GM19035 (cell line): ENCODE data around the gene LMLN.
"Not testable (repeated sequence)": the region's sequence is repeated elsewhere in the genome, so short reads cannot be mapped to it uniquely, and the experiment has no call there.

Experiments used
- ATAC-seq: cut with Tn5 transposase; IDR thresholded peaks from one replicate; pipeline ENCODE4 v1.9.1; 2021; ENCODE audit not compliant: unreplicated experiment

Gene LMLN

DNA sequence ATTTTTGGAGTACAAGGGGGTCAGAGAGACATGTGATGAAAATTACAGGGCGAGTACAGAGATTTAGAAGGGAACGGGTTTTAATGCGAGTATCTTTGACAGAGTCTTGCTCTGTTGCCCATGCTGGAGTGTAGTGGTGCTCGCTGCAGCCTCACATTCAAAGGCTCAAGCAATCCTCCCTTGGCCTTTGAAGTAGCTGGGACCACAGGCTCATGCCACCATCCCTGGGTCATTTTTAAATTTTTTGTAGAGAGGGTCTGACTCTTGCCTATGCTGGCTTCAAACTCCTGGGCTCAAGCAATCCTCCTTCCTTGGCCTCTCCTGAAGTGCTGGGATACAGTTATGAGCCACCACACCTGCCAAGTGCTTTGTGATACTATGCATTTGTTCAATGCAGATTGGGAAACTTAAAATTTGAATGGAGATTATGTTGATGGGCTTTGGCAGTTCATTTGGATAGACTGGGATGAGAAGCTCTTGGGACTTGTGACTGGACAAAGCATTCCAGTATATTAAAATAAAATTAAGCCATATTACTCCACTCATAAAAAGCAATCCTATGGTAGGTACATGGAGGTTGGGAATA lies 4.0 kb upstream of the LMLN start:
- no peak for ATAC-seq

DNA sequence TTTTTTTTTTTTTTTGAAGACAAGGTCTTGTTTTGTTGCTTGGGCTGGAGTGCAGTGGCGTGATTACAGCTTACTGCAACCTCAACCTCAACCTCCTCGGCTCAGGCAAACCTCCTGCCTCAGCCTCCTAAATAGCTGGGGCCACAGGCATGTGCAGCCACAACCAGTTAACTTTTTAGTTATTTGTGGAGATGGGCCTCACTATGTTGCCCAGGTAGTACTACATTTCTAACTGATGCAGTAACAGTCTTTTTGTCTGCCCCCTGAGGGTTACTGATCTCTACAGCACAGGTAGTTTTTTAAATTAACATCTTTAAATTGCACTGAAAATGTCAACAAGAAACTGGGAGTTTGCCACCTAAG lies 3.4 kb upstream of the LMLN start:
- no peak for ATAC-seq

DNA sequence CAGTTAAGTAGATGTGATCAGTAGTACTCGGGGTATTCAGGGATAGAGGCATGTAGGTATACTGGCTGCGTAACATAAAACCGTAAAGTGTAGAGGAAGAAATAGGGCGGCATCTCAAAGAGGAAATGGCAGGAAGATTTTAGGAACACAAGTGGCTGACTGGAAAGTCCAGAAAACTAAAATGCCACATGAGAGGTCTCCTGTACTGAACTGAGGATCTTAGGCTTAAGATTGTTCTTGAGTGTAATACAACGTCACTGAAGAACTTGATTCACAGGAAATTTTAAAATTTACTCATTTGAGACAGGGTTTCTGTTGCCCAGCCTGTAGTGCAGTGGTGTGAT lies 2.3 kb upstream of the LMLN start:
- ATAC-seq: no peak

DNA sequence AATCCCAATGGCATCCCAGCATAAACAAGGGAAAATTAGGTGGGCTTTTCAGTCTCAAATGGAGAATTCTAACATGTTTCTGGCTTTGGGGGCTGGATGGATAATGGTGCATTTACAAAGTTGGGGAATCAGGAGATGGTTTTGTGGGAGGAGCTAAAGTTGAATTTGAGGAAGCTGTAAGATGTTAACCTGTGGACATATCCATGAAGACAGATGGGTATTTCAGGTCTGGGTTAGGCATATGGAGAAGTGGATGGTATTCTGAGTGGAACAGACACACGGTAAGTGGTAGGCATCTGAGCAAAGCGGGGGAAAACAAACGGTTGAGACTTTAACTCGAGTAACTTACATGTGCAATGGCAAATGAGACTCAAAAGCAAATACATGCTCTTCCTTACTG lies 1.7 kb upstream of the LMLN start:
- ATAC-seq: no peak

DNA sequence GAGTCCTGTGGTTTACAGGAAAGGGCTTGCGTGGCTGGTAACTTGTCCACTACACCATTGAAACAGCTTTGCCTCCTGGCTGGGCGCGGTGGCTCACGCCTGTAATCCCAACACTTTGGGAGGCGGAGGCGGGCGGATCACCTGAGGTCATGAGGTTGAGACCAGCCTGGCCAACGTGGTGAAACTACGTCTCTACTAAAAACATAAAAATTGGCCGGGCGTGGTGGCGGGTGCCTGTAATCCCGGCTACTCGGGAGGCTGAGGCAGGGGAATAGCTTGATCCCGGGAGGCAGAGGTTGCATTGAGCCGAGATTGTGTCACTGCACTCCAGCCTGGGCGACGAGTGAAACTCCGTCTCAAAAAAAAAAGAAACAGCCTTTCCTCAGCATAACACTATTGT lies 1.2 kb upstream of the LMLN start:
- not testable (repeated sequence) for ATAC-seq

DNA sequence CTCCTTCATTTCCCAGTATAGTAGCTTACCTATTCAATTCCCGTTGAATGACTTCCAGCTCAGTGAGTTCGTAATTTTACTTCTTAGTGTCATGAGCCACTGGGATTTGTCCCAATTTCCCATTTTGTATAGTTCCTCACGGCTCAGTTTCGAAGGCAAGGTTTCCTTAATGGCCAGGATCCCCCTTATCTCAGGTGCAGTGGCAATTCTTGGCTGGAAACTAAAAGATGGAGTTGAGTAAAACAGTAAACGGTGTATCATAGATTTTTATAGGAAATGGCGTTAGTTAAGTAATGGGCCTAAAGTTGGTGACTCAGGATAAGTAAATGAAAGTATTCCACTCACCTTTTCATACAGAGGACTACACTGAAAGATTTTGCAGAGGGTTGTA lies 522 bp upstream of the LMLN start:
- ATAC-seq: no peak

DNA sequence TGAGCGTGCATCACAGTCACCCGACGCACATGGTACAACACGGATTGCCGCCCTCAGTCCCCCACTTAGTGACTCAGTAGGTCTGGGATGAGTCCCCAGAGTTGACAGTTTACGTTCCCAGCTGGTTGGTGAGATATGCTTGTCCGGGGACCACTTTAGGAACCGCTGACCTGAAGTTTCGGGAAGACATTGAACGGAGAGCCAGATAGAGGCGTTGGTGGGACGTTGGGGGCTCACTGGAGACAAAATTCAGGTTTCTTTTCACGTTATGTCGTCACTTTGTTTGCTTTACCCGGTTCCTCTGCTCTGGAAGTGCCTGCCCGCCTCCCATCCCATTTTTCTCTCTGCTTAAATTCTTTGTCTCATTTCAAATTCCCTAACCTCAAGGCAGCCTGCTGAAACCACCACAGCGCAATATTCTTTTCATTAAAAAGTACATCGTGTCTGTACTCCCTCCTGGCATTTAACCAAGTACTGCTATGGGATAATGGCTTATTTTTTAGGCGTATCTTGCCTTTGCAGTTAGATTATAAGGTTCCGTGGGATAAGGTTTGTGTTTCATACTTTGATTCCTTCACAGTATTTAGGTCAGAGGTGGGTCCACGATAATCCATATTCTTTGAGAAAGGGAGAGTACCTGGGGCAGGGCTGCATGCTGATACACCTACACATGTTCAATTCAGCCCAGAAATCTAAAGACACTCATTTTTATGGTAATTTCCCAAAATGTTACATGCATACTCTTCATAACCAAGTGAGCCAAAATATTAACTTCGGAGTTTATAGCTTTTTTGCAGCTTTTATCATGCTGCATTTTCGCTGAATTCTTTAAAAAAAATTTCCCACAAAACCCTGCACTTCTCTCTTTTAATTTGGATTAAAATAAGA lies 921 bp downstream of the LMLN start:
- ATAC-seq: no peak

DNA sequence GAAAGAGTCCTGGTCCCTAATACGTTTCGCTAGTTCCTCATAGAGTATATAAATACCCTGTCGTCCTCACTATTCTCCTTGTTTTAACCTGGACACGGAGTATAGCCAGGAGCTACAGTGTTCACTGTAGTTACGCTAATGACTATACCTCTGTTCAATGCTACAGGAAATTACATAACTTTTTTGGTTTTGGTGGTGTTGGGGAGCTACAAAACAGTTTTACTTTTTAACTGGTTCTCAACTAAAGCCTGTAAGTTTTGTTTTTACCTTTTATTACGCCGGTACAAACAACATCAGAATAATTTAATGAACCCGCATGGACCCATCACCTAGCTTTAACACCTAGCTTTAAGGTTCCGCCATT lies 1.5 kb downstream of the LMLN start:
- ATAC-seq: no peak

DNA sequence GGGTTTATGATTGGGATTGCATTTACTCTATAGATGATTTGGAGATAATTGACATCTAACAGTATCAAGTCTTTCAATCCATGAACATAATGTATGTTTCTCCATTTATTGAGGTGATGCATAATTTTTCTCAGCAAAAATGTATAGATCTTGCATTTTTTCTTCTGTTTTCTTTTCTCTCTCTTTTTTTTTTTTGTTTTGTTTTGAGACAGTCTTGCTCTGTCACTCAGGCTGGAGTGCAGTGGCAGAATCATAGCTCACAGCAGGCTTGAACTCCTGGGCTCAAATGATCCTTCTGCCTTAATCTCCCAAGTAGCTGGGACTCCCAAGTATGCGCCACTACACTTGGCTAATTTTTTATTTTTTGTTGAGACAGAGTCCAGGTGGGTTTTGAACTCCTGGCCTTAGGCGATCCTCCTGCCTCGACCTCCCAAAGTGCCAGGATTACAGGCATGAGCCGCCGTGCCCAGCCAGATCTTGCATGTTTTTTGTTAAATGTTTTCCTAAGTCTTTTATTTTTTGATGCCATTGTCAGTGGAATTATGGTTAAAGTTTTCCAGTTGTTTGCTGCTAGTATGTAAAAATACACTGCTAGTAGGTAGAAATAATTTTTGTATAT lies 3.1 kb downstream of the LMLN start:
- no peak for ATAC-seq

DNA sequence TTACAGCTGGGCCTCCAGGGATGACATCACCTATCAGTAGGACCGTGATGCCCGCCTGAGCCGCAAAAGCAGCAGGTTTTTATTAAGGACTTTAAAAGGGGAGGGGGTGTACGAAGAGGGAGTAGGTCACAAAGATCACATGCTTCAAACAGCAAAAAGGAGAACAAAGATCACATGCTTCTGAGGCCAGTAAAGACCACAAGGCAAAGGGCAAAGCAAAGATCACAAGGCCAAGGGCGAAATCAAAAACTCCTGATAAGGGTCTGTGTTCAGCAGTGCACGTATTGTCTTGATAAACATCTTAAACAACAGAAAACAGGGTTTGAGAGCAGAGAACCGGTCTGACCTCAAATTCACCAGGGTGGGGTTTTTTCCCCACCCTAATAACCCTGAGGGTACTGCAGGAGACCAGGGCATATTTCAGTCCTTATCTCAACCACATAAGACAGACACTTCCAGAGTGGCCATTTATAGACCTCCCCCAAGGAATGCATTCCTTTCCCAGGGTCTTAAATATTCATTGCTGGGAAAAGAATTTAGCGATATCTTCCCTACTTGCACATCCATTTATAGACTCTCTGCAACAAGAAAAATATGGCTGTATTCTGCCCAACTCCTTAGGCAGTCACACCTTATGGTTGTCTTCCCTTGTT lies 7.4 kb downstream of the LMLN start:
- not testable (repeated sequence) for ATAC-seq

DNA sequence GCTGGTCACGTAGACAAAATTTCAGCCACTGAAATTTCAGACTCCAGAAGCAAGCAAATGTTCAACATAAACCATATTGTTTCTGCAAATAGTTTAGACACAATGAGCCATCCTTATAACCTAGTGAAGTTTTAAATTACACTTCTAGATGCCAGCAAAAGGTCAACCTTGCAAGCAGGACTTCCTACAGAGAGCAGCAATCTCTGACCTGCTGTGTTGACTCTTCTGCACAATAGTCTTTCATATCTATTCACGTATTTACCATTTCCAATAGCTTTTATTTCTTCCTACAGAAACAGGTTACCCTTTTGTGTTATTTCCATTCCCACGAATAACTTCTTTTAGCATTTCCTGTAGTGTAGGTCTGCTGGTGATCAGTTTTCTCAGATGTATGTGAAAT lies 10.6 kb downstream of the LMLN start:
- ATAC-seq: no peak

DNA sequence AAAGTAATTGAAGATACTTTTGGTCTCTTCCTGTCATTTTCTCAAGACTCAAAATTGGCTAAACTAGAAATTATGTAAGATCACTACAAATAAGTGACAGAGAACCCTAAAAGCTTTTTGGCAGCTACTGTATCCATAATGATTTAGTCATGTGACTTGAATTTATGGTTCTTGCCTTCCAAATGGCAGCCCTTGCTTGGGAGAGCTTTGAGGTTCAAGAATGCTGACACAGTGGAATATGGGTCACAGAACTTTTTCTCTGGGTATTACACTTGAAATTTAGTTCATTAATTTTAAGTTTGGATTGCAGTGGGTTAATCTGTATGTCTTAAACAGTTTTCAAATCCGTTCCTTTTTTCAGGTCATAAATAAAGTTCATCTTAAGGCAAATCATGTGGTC lies 14.0 kb downstream of the LMLN start:
- ATAC-seq: no peak

DNA sequence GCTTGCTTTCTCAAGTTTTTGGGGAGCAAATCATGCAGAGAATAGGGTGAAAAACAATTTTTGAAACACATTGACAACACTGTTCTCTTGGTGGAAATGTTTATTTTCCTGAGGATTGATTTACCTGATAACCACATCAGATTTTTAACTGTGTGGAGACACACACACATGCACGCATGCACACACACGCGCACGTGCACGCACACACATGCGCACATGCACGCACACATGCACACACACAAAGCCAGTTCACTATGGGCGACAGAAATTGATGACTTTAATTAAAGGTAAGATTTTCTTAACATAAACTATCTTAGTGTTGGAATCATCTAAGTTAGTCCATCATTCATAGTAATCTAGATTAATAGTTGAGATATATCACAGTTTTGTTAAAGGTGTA lies 15.3 kb downstream of the LMLN start:
- no peak for ATAC-seq

DNA sequence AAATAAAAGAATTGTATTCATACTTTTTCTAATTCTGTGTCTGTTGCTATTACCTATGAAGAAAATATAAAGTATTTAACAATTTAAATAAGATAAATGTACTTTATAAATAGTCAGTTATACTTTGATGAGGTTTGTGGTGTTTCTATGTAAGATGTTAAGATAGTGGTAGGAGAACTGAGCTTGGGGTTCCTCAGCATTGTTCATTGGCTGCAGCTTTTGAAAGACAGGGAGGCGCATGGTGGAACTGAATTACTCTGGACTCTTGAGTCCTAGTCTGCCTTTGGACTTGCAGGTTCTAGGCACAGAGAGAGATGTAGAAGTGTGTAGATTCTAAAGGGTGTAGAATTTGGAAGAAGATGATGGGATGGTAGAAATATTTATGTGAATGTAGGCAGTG lies 23.1 kb downstream of the LMLN start:
- no peak for ATAC-seq

DNA sequence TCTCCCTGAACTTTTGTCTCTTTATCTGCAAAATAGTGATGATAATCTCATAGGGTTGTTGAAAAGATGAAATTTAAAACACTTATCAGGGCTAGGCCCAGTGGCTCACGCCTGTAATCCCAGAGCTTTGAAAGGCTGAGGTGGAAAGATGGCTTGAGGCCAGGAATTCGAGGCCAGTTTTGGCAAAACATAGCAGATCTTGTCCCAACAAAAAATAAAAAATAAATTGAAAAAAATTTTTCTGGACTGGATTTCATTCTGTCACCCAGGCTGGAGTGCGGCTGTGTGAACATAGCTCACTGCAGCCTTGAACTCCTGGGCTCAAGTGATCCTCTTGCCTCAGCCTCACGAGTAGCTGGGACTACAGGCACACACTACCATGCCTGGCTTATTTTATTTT lies 29.6 kb downstream of the LMLN start:
- no peak for ATAC-seq

DNA sequence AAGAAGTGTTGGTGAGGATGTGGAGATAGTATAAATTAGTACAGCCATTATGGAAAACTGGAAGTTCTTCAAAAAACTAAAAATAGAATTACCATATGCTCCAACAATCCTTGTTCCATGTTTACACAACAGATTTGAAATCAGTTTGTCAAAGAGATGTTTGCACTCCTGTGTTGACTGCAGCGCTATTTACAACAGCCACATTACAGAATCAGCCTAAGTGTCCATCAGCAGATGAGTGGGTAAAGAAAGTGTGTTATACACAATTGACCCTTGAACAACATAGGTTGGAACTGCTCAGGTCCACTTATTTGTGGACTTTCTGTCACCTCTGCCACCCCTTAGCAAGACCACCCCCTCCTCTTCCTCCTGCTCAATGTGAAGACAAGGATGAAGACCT lies 34.7 kb downstream of the LMLN start:
- ATAC-seq: no peak

DNA sequence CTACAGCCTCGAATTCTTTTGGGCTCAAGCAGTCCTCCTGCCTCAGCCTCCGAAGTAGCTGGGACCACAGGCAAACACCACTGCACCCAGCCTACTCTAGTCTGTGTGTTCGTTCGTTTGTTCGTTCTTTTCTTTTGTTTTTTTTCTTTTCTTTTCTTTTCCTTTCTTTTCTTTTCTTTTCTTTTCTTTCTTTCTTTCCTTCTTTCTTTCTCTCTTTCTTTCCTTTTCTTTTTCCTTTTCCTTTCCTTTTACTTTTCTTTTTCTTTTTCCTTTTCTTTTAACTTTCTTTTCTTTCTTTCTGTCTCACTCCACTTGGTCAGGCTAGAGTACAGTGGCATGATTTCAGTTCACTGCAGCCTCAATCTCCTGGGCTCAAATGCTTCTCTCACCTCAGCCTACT lies 36.8 kb downstream of the LMLN start:
- no peak for ATAC-seq

DNA sequence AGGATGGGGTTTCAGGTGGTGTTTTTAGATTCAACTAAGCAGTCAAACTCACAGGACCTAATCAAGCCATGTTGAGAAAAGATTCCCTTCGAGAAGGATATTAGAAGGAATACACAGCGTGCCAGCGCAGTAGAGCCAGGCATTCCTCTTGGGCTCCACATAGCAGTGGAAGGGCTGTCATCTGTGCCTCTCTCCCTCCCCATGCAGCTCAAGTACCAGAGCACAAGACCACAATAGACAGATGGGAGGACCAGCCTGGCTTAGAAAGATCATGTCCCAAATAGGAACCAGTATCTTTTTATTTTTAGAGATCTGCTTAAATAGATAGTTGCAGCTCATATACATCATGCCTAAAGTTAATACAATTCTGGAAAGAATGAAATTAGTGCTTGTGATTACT lies 37.9 kb downstream of the LMLN start:
- ATAC-seq: no peak

DNA sequence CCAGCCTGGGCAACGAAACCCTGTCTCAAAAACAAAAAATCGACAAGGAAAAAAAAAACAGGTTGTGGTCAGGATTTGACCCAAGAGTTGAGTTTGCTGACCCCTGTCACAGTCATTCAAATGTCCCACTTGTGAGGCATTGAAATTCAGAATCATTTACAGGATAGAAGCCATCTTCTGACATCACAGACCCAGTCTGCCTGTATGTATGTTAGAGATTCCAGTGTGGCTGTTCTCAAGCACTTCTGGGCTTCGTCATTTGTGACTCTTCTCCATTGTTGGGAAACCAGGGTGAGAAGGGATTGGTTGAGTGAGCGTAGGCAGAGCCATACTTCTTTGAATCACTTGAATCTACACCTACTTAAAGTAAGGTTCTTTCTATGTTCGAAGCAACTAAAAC lies 57.1 kb downstream of the LMLN start:
- no peak for ATAC-seq

DNA sequence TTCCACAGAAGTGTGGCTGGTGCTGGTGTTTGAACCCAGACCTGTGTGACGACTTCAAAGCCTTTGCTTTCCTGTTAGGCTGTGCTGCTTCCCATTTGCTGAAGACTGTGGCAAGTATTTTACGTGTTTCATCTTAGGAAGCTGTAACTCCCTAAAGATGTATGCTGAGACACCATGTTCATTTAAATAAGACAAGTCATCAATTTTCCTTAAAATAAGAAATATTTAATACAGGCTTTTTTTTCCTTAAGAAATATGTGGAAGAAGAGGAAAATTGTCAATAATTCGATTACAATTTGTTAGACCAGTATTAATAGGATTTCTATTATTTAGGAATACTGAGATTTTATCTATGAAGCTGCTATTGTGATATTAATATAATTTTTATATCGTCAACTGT lies 58.4 kb downstream of the LMLN start:
- ATAC-seq: no peak

DNA sequence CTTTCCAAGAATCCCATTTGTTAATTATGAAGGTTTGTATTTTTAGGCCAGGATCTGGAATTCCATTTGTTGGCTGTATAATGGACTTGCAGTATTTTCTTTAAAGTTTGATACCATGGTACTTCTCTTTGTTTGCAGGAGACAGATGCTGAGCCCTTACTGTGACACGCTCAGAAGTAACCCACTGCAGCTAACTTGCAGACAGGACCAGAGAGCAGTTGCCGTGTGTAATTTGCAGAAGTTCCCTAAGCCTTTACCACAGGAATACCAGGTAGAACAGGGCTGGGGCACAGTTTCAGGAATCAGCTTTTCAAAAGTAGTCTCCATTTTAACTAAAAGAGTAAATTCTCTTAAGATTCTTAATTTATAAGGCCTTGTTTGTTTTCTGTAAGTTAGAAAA lies 59.1 kb downstream of the LMLN start:
- no peak for ATAC-seq

DNA sequence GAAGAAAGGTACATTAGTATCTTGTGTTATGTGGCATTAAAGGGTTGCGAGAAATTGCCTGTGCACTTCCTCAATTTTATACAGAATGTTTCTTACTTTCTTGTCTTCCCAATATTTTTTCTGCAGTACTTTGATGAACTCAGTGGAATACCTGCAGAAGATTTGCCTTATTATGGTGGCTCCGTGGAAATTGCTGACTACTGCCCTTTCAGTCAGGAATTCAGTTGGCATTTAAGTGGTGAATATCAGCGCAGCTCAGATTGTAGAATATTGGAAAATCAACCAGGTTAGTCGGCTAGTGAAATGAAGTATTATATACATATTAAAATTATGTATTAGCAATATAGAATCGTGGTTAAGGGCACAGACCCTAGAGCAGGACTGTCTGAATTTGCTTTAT lies 61.3 kb downstream of the LMLN start:
- ATAC-seq: no peak
